Liver (tissue), 9 donors: ENCODE data around the gene LIX1L. TPM values are rescaled to one million over a fixed set of nuclear protein-coding genes. Genes with fewer than 3 reads are reported as not detected.

ENCODE experiments used
- DNase-seq: peaks from one replicate; pipeline ENCODE4 v3.0.0-alpha.2; 2017; ENCODE audit warnings: low spot score
- H3K27ac ChIP-seq, 2 donors: one replicate each; pipeline ENCODE4 v1.7.0; 2013; ENCODE audit warnings: inconsistent platforms in 2 of 2, low read length in 2 of 2, control low read depth in 1 of 2, low read depth in 1 of 2, mild to moderate bottlenecking in 1 of 2
- H3K27me3 ChIP-seq, 4 donors: one replicate each; pipeline versions ENCODE4 v1.6.1 to v1.7.0; 2013; ENCODE audit warnings: low read length in 3 of 4, inconsistent platforms in 1 of 4, mild to moderate bottlenecking in 1 of 4, moderate library complexity in 1 of 4; ENCODE audit not compliant: control insufficient read depth in 4 of 4, insufficient read depth in 4 of 4
- H3K36me3 ChIP-seq, 4 donors: one replicate each; pipeline versions ENCODE4 v1.6.1 to v1.7.0; 2013; ENCODE audit warnings: low read length in 3 of 4, mild to moderate bottlenecking in 3 of 4, low read depth in 1 of 4, moderate library complexity in 1 of 4; ENCODE audit not compliant: control insufficient read depth in 4 of 4, insufficient read depth in 3 of 4
- H3K4me1 ChIP-seq, 4 donors: one replicate each; pipeline versions ENCODE4 v1.6.1 to v1.7.0; 2013; ENCODE audit warnings: low read length in 3 of 4, mild to moderate bottlenecking in 3 of 4, moderate library complexity in 1 of 4; ENCODE audit not compliant: control insufficient read depth in 4 of 4, insufficient read depth in 4 of 4
- H3K4me3 ChIP-seq, 3 donors: one replicate each; pipeline versions ENCODE4 v1.6.1 to v1.7.0; 2013; ENCODE audit warnings: low read length in 3 of 3, control low read depth in 1 of 3, low read depth in 1 of 3, mild to moderate bottlenecking in 1 of 3
- H3K9ac ChIP-seq, 2 donors: one replicate each; pipeline ENCODE4 v1.7.0; 2013; ENCODE audit warnings: low read length in 2 of 2, mild to moderate bottlenecking in 2 of 2, moderate library complexity in 2 of 2, control low read depth in 1 of 2, low read depth in 1 of 2
- H3K9me3 ChIP-seq, 4 donors: one replicate each; pipeline versions ENCODE4 v1.6.1 to v1.7.0; 2013; ENCODE audit warnings: low read length in 3 of 4; ENCODE audit not compliant: control insufficient read depth in 4 of 4
- FOXA1 ChIP-seq: IDR thresholded peaks from 2 replicates; pipeline ENCODE4 v1.6.1; 2016; ENCODE audit warnings: antibody characterized with exemption
- FOXA2 ChIP-seq: IDR thresholded peaks from 2 replicates; pipeline ENCODE4 v1.6.1; 2016; ENCODE audit warnings: antibody characterized with exemption
- GABPA ChIP-seq, 2 donors: IDR thresholded peaks in 1 of 2; conservative IDR thresholded peaks in 1 of 2; 2 replicates each; pipeline ENCODE4 v1.6.1; 2016; ENCODE audit warnings: antibody characterized with exemption in 2 of 2, mild to moderate bottlenecking in 1 of 2, moderate library complexity in 1 of 2
- HNF4A ChIP-seq, 2 donors: conservative IDR thresholded peaks; 2 replicates each; pipeline ENCODE4 v1.6.1; 2016; ENCODE audit warnings: antibody characterized with exemption in 2 of 2, mild to moderate bottlenecking in 2 of 2
- JUND ChIP-seq, 2 donors: IDR thresholded peaks; 2 replicates each; pipeline ENCODE4 v1.6.1; 2016; ENCODE audit warnings: antibody characterized with exemption in 2 of 2
- MAX ChIP-seq: IDR thresholded peaks from 2 replicates; pipeline ENCODE4 v1.6.1; 2016; ENCODE audit warnings: antibody characterized with exemption
- NR2F2 ChIP-seq: IDR thresholded peaks from 2 replicates; pipeline ENCODE4 v1.6.1; 2016; ENCODE audit warnings: antibody characterized with exemption
- RAD21 ChIP-seq, 2 donors: IDR thresholded peaks; 2 replicates each; pipeline ENCODE4 v1.6.1; 2016; ENCODE audit warnings: antibody characterized with exemption in 2 of 2, mild to moderate bottlenecking in 2 of 2
- REST ChIP-seq: IDR thresholded peaks from 2 replicates; pipeline ENCODE4 v1.6.1; 2016; ENCODE audit warnings: antibody characterized with exemption, mild to moderate bottlenecking
- RXRA ChIP-seq, 2 donors: IDR thresholded peaks; 2 replicates each; pipeline ENCODE4 v1.6.1; 2017 to 2018; ENCODE audit warnings: antibody characterized with exemption in 2 of 2, mild to moderate bottlenecking in 1 of 2
- SP1 ChIP-seq: IDR thresholded peaks from 2 replicates; pipeline ENCODE4 v1.6.1; 2018; ENCODE audit warnings: antibody characterized with exemption, mild to moderate bottlenecking
- TAF1 ChIP-seq: conservative IDR thresholded peaks from 2 replicates; pipeline ENCODE4 v1.6.1; 2016; ENCODE audit warnings: antibody characterized with exemption, mild to moderate bottlenecking
- YY1 ChIP-seq: IDR thresholded peaks from 2 replicates; pipeline ENCODE4 v1.6.1; 2016; ENCODE audit warnings: antibody characterized with exemption, mild to moderate bottlenecking
- ZBTB33 ChIP-seq: IDR thresholded peaks from 2 replicates; pipeline ENCODE4 v1.6.1; 2016; ENCODE audit warnings: antibody characterized with exemption
- WGBS: extraction: QIAGEN DNeasy Blood & Tissue Kit; methylation state at CpG from one replicate; pipeline ENCODE4 v1.1.7; 2013; 5-methylcytosine and 5-hydroxymethylcytosine counted together
- polyA plus RNA-seq, 2 donors: library from polyadenylated mRNA; stranded (reverse) in 1 of 2; unstranded in 1 of 2; fragments of 200-250 nt in 1 of 2; fragments of >200 nt in 1 of 2; fragmentation: Nextera tagmentation in 1 of 2; extraction: Ambion mirVana in 1 of 2; gene quantifications; one replicate each; pipeline versions ENCODE4 v1.2.1 to v1.2.3, GENCODE V29; 2013 to 2015
- total RNA-seq, 2 donors: library from RNA; depleted of rRNA; stranded (reverse); fragments of >200 nt; gene quantifications; one replicate each; pipeline ENCODE4 v1.2.3, GENCODE V29; 2014
- TF ChIP-seq, protein P1 (sequence below): IDR thresholded peaks from 2 replicates; pipeline ENCODE4 v1.6.1; 2016; ENCODE audit warnings: antibody characterized with exemption
- TF ChIP-seq, protein P2 (sequence below): fragments of 150-350 bp; IDR thresholded peaks from 2 replicates; pipeline ENCODE4 v1.5.1; 2017; ENCODE audit warnings: improper control_type of control experiment, low read depth, low read length; ENCODE audit not compliant: missing input control
- donor health status: healthy.
- donor health status: healthy.
- donor health status: healthy.
- donor health status: healthy.
- donor health status: healthy.

The LIX1L gene
- total and polyA plus RNA-seq, 4 donors = 4.6 to 8.6 (median 6.3) TPM

GRCh38 chr1:145918992-145919939, 38.6 kb downstream of the LIX1L start:
- Histone ChIP-seq H3K36me3 (peaks cover 3 to 9% (median 4%) of the 10 kb centered on the region in 4 donors), H3K27me3 (no peaks in the 10 kb centered on the region), H3K9ac (peak overlapping the region; percentile 14 to 75), H3K4me3 (peak overlapping the region; percentile 74 to 96 (median 95)), H3K27ac (peak overlapping the region; percentile 66 to 93), H3K4me1 (peaks cover 8 to 25% (median 17%) of the 10 kb centered on the region in 4 donors), H3K9me3 (no peaks in the 10 kb centered on the region)
- peak; percentile 68 for DNase-seq
- 2% methylated on average over 33 of the region's 33 CpGs for WGBS
- peak; percentile 59 for TF ChIP-seq YY1
- TF ChIP-seq, protein P1, sequence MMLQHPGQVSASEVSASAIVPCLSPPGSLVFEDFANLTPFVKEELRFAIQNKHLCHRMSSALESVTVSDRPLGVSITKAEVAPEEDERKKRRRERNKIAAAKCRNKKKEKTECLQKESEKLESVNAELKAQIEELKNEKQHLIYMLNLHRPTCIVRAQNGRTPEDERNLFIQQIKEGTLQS = no peak
- TF ChIP-seq NR2F2 = no peak
- TF ChIP-seq, protein P2, sequence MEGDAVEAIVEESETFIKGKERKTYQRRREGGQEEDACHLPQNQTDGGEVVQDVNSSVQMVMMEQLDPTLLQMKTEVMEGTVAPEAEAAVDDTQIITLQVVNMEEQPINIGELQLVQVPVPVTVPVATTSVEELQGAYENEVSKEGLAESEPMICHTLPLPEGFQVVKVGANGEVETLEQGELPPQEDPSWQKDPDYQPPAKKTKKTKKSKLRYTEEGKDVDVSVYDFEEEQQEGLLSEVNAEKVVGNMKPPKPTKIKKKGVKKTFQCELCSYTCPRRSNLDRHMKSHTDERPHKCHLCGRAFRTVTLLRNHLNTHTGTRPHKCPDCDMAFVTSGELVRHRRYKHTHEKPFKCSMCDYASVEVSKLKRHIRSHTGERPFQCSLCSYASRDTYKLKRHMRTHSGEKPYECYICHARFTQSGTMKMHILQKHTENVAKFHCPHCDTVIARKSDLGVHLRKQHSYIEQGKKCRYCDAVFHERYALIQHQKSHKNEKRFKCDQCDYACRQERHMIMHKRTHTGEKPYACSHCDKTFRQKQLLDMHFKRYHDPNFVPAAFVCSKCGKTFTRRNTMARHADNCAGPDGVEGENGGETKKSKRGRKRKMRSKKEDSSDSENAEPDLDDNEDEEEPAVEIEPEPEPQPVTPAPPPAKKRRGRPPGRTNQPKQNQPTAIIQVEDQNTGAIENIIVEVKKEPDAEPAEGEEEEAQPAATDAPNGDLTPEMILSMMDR = peak; percentile 6
- TF ChIP-seq RAD21 (IDR thresholded peaks at IDR 0.05) = peak in 1 of 2 donors; percentile 31
- TF ChIP-seq RXRA (IDR thresholded peaks at IDR 0.05) = peak in 1 of 2 donors; percentile 40

GRCh38 chr1:145918144-145918991, 39.4 kb downstream of the LIX1L start, which contains the start of gene PEX11B:
PEX11B (minus strand) TSS chr1:145918717; CDS start chr1:145918688, 29 bp downstream.
- H3K9ac ChIP-seq = peak within 1 kb of the TSS; percentile 56 to 84
- peaks cover 8 to 25% (median 17%) of the 10 kb centered on the region in 4 donors for H3K4me1 ChIP-seq
- peak within 1 kb of the TSS; percentile 66 to 93 for H3K27ac ChIP-seq
- TF ChIP-seq RAD21 (IDR thresholded peaks at IDR 0.05) (peak; percentile 27 to 33), GABPA (IDR thresholded peaks at IDR 0.05 in 1 of 2, conservative IDR thresholded peaks at IDR 0.05 in 1 of 2) (peak in 1 of 2 donors; percentile 66), RXRA (IDR thresholded peaks at IDR 0.05) (peak; percentile 3 to 47), SP1 (peak; percentile 63), TAF1 (no peak), REST (peak; percentile 16), YY1 (peak; percentile 97), FOXA1 (no peak), HNF4A (conservative IDR thresholded peaks at IDR 0.05) (peak in 1 of 2 donors; percentile 15), MAX (peak; percentile 90), FOXA2 (no peak), JUND (IDR thresholded peaks at IDR 0.05) (peak in 1 of 2 donors; percentile 46), ZBTB33 (peak; percentile 98), NR2F2 (peak; percentile 81)
- TF ChIP-seq, protein P2 = no peak
- DNase-seq = peak; percentile 92
- no peaks in the 10 kb centered on the region for H3K27me3 ChIP-seq
- H3K9me3 ChIP-seq = no peaks in the 10 kb centered on the region
- peaks cover 3 to 9% (median 5%) of the 10 kb centered on the region in 4 donors for H3K36me3 ChIP-seq
- H3K4me3 ChIP-seq = peak within 1 kb of the TSS; percentile 74 to 96 (median 95)
- under 1% methylated on average over 51 of the region's 51 CpGs for WGBS
